Measurements from ENCODE around the gene CASQ1. TPM values are rescaled to one million over a fixed set of nuclear protein-coding genes. Genes with fewer than 3 reads are reported as not detected.

The CASQ1 gene
- total RNA-seq, 1 donor = 0.36 TPM

GRCh38 chr1:160237558-160237957, 47.2 kb downstream of the CASQ1 start:
- TF ChIP-seq, protein P1, sequence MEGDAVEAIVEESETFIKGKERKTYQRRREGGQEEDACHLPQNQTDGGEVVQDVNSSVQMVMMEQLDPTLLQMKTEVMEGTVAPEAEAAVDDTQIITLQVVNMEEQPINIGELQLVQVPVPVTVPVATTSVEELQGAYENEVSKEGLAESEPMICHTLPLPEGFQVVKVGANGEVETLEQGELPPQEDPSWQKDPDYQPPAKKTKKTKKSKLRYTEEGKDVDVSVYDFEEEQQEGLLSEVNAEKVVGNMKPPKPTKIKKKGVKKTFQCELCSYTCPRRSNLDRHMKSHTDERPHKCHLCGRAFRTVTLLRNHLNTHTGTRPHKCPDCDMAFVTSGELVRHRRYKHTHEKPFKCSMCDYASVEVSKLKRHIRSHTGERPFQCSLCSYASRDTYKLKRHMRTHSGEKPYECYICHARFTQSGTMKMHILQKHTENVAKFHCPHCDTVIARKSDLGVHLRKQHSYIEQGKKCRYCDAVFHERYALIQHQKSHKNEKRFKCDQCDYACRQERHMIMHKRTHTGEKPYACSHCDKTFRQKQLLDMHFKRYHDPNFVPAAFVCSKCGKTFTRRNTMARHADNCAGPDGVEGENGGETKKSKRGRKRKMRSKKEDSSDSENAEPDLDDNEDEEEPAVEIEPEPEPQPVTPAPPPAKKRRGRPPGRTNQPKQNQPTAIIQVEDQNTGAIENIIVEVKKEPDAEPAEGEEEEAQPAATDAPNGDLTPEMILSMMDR (IDR thresholded peaks at IDR 0.05; ENCODE audit: extremely low read depth, low read depth, low read length) = no peak
- peaks cover 8% of the 10 kb centered on the region for H3K79me2 ChIP-seq (ENCODE audit: insufficient read depth, low read length)
- H3K27ac ChIP-seq (ENCODE audit: low read depth, low read length) = no peak overlapping the region
- no peaks in the 10 kb centered on the region for H3K27me3 ChIP-seq (ENCODE audit: insufficient read depth, low read length)
- peaks cover 9% of the 10 kb centered on the region for H4K20me1 ChIP-seq (ENCODE audit: insufficient read depth, low read length)
- no peaks in the 10 kb centered on the region for H3K4me1 ChIP-seq (ENCODE audit: insufficient read depth, low read length)
- H3K4me2 ChIP-seq (ENCODE audit: insufficient read depth, low read length) = no peak overlapping the region
- no peak overlapping the region for H3K4me3 ChIP-seq (ENCODE audit: insufficient read depth, low read length)
- H2AFZ ChIP-seq (ENCODE audit: low read length) = no peak overlapping the region
- no peak for DNase-seq (ENCODE audit: insufficient read length, low spot score, missing footprints)
- H3K36me3 ChIP-seq (ENCODE audit: insufficient read depth, low read length) = peaks cover 63% of the 10 kb centered on the region
- no peaks in the 10 kb centered on the region for H3K9me3 ChIP-seq (ENCODE audit: low read depth, low read length)

DNA sequence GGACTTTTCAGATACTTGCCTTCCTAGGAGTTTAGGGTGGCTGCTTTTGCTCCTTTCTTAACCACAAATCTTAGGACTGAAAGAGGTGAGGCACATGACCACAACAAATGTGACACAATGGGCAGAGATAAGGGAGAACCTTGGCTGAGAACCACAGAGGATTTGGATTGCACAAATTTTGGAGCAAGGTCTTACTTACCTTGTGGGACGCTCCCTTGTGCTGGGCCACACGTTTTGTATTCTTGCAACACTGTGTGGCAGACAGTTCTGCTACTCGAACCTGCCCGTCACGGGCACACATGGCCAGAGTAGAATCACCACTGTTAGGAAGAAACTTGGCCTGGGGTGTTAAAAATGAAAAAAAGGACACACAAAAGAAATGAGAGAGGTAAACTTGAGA, 48.0 kb downstream of the CASQ1 start:
- H3K4me3 ChIP-seq (ENCODE audit: insufficient read depth, low read length) = no peak overlapping the region
- no peaks in the 10 kb centered on the region for H3K4me1 ChIP-seq (ENCODE audit: insufficient read depth, low read length)
- peaks cover 69% of the 10 kb centered on the region for H3K36me3 ChIP-seq (ENCODE audit: insufficient read depth, low read length)
- TF ChIP-seq, protein P1 (IDR thresholded peaks at IDR 0.05; ENCODE audit: extremely low read depth, low read depth, low read length) = no peak
- H4K20me1 ChIP-seq (ENCODE audit: insufficient read depth, low read length) = peaks cover 7% of the 10 kb centered on the region
- H3K27me3 ChIP-seq (ENCODE audit: insufficient read depth, low read length) = no peaks in the 10 kb centered on the region
- H3K79me2 ChIP-seq (ENCODE audit: insufficient read depth, low read length) = peaks cover 15% of the 10 kb centered on the region
- H3K27ac ChIP-seq (ENCODE audit: low read depth, low read length) = no peak overlapping the region
- H3K9me3 ChIP-seq (ENCODE audit: low read depth, low read length) = no peaks in the 10 kb centered on the region
- DNase-seq (ENCODE audit: insufficient read length, low spot score, missing footprints) = no peak
- H3K4me2 ChIP-seq (ENCODE audit: insufficient read depth, low read length) = no peak overlapping the region
- H2AFZ ChIP-seq (ENCODE audit: low read length) = no peak overlapping the region

DNA sequence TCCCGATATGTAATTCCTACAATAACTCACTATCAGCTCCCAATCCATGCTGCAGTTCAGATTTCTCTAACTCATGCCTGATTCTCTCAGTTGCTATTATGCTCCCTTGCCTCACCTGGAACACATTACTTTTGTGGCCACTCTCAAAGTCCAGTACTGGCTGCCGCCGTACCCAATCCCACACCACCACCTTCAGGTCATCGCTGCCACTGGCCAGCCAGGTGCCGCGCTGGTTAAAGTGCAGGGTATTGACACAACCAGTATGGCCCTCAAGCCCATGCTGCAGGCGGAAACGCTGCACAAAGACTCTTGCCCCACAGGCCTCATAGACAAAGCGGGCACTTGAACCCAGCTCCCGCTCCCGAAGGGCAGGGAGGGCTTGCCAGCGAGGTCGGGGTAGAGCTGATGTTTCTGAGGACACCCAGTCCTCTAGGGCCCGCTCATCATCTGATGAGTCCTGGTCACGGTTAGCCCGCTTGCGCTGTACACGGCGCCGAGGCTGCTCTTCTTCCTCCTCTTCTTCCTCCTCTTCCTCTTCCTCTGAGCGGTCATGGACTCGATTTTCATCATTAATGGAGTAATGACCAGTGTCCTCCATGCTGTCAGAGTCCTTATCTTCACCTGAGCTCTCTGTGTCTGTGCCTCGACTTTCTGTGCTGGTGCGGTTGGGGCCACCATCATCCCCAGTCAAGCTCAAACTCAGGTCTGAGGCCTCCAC, 49.4 kb downstream of the CASQ1 start:
- no peaks in the 10 kb centered on the region for H3K4me1 ChIP-seq (ENCODE audit: insufficient read depth, low read length)
- H3K4me3 ChIP-seq (ENCODE audit: insufficient read depth, low read length) = no peak overlapping the region
- peaks cover 14% of the 10 kb centered on the region for H4K20me1 ChIP-seq (ENCODE audit: insufficient read depth, low read length)
- no peaks in the 10 kb centered on the region for H3K9me3 ChIP-seq (ENCODE audit: low read depth, low read length)
- no peak overlapping the region for H3K4me2 ChIP-seq (ENCODE audit: insufficient read depth, low read length)
- TF ChIP-seq, protein P1 (IDR thresholded peaks at IDR 0.05; ENCODE audit: extremely low read depth, low read depth, low read length) = no peak
- DNase-seq (ENCODE audit: insufficient read length, low spot score, missing footprints) = no peak
- peaks cover 68% of the 10 kb centered on the region for H3K36me3 ChIP-seq (ENCODE audit: insufficient read depth, low read length)
- peaks cover 24% of the 10 kb centered on the region for H3K79me2 ChIP-seq (ENCODE audit: insufficient read depth, low read length)
- H2AFZ ChIP-seq (ENCODE audit: low read length) = no peak overlapping the region
- H3K27ac ChIP-seq (ENCODE audit: low read depth, low read length) = no peak overlapping the region
- no peaks in the 10 kb centered on the region for H3K27me3 ChIP-seq (ENCODE audit: insufficient read depth, low read length)

GRCh38 chr1:160243767-160244166, 53.4 kb downstream of the CASQ1 start:
- Histone ChIP-seq H3K79me2 (ENCODE audit: insufficient read depth, low read length) (peaks cover 61% of the 10 kb centered on the region), H3K27me3 (ENCODE audit: insufficient read depth, low read length) (no peaks in the 10 kb centered on the region), H3K36me3 (ENCODE audit: insufficient read depth, low read length) (peaks cover 34% of the 10 kb centered on the region), H4K20me1 (ENCODE audit: insufficient read depth, low read length) (peaks cover 33% of the 10 kb centered on the region), H3K4me2 (ENCODE audit: insufficient read depth, low read length) (no peak overlapping the region), H3K9me3 (ENCODE audit: low read depth, low read length) (no peaks in the 10 kb centered on the region), H3K27ac (ENCODE audit: low read depth, low read length) (no peak overlapping the region), H2AFZ (ENCODE audit: low read length) (no peak overlapping the region), H3K4me1 (ENCODE audit: insufficient read depth, low read length) (no peaks in the 10 kb centered on the region), H3K4me3 (ENCODE audit: insufficient read depth, low read length) (no peak overlapping the region)
- DNase-seq (ENCODE audit: insufficient read length, low spot score, missing footprints) = no peak
- TF ChIP-seq, protein P1 (IDR thresholded peaks at IDR 0.05; ENCODE audit: extremely low read depth, low read depth, low read length) = no peak
